A549 (cell line): ENCODE results near the gene DNM3. TPM values are rescaled to one million over a fixed set of nuclear protein-coding genes. Genes with fewer than 3 reads are reported as not detected.

Experiments used
- ATAC-seq, 2 experiments: fragments of 200-7000 bp in 1 of 2; fragments of >200 bp in 1 of 2; cut with Nextera tagmentation in 1 of 2; cut with Tn5 transposase in 1 of 2; 3 replicates each; pipeline versions ENCODE4 v1.8.0 to v1.9.1; 2018 to 2020; ENCODE audit warnings: mild to moderate bottlenecking in 1 of 2, moderate library complexity in 1 of 2
- CTCF ChIA-PET: fragments of 300-600 bp; sonication (Branson Sonifier 250); formaldehyde crosslinking; extraction: SDS; loops from one replicate; lab custom pipeline; 2021; ENCODE audit warnings: antibody characterized with exemption, inconsistent platforms; lab: Yijun Ruan, JAX
- POLR2A ChIA-PET: fragments of 350-600 bp; formaldehyde crosslinking; extraction: SDS; loops from one replicate; lab custom pipeline; 2021; ENCODE audit warnings: antibody characterized with exemption, inconsistent platforms; lab: Yijun Ruan, JAX
- DNase-seq, 2 experiments: peaks; one replicate each; pipeline versions ENCODE4 v3.0.0 to v3.0.0-alpha.2; 2011 to 2016; ENCODE audit warnings: low read depth in 1 of 2, low spot score in 1 of 2
- FAIRE-seq: peaks from 2 replicates; lab custom pipeline; 2011; peaks lifted over from hg19 to GRCh38; lab: Jason Lieb, UNC
- H3K27ac ChIP-seq, 2 experiments: fragments of >200 bp; sonication (Bioruptor Twin); formaldehyde crosslinking; 3 replicates each; pipeline ENCODE4 v1.5.1; 2016 to 2017
- H3K4me1 ChIP-seq: fragments of >200 bp; sonication (Bioruptor Twin); formaldehyde crosslinking; 3 replicates; pipeline ENCODE4 v1.6.1; 2016
- H3K4me2 ChIP-seq: fragments of >200 bp; sonication (Bioruptor Twin); formaldehyde crosslinking; 3 replicates; pipeline ENCODE4 v1.6.1; 2016
- H3K4me3 ChIP-seq: fragments of >200 bp; sonication (Bioruptor Twin); formaldehyde crosslinking; 3 replicates; pipeline ENCODE4 v1.5.1; 2016
- H3K9me3 ChIP-seq: fragments of >200 bp; sonication (Bioruptor Twin); formaldehyde crosslinking; 3 replicates; pipeline ENCODE4 v1.6.1; 2016
- BHLHE40 ChIP-seq: IDR thresholded peaks from 2 replicates; pipeline ENCODE4 v1.6.1; 2012; ENCODE audit warnings: low read depth, low read length, inconsistent platforms
- CBX2 ChIP-seq: fragments of 200-600 bp; sonication (generic); IDR thresholded peaks from 2 replicates; pipeline ENCODE4 v1.6.1; 2016; ENCODE audit warnings: low read depth, mild to moderate bottlenecking, borderline replicate concordance
- CBX8 ChIP-seq: fragments of 200-600 bp; sonication (generic); IDR thresholded peaks from 2 replicates; pipeline ENCODE4 v1.6.1; 2016
- CHD2 ChIP-seq: fragments of 150-350 bp; IDR thresholded peaks from 2 replicates; pipeline ENCODE4 v1.6.1; 2014; ENCODE audit warnings: low read length; ENCODE audit not compliant: partially characterized antibody
- ESRRA ChIP-seq: fragments of 150-350 bp; IDR thresholded peaks from 2 replicates; pipeline ENCODE4 v1.6.1; 2014; ENCODE audit warnings: mild to moderate bottlenecking, low read length, borderline replicate concordance
- FOSL2 ChIP-seq, 2 experiments: fragments of 450-650 bp in 1 of 2; fragments of >200 bp in 1 of 2; sonication (Bioruptor Twin) in 1 of 2; formaldehyde crosslinking; IDR thresholded peaks; 2 replicates each; pipeline versions ENCODE4 v1.5.0 to v1.6.1; 2016 to 2020; ENCODE audit warnings: mild to moderate bottlenecking in 1 of 2, moderate library complexity in 1 of 2
- GATA3 ChIP-seq: IDR thresholded peaks from 2 replicates; pipeline ENCODE4 v1.6.1; 2012; ENCODE audit warnings: borderline replicate concordance
- HDAC2 ChIP-seq: fragments of 200-600 bp; sonication (generic); IDR thresholded peaks from 2 replicates; pipeline ENCODE4 v1.6.1; 2016
- HOXB13 ChIP-seq: fragments of 250-450 bp; sonication (Bioruptor Pico); IDR thresholded peaks from 2 replicates; pipeline ENCODE4 v1.5.0; 2020; ENCODE audit warnings: low read depth, mild to moderate bottlenecking, moderate library complexity
- HOXB5 ChIP-seq: fragments of 250-450 bp; sonication (Bioruptor Pico); IDR thresholded peaks from 2 replicates; pipeline ENCODE4 v1.5.0; 2020; ENCODE audit warnings: mild to moderate bottlenecking, moderate library complexity
- JUNB ChIP-seq: fragments of >200 bp; sonication (Bioruptor Twin); formaldehyde crosslinking; IDR thresholded peaks from 2 replicates; pipeline ENCODE4 v1.6.1; 2016
- KDM5A ChIP-seq: fragments of 200-600 bp; sonication (generic); IDR thresholded peaks from 2 replicates; pipeline ENCODE4 v1.6.1; 2016; ENCODE audit warnings: antibody characterized with exemption, mild to moderate bottlenecking
- MAFK ChIP-seq: fragments of 450-650 bp; IDR thresholded peaks from 2 replicates; pipeline ENCODE4 v1.6.1; 2014; ENCODE audit not compliant: partially characterized antibody
- MYC ChIP-seq: IDR thresholded peaks from 2 replicates; pipeline ENCODE4 v1.6.1; 2012; ENCODE audit warnings: mild to moderate bottlenecking, inconsistent platforms, low read length, improper control_type of control experiment, borderline replicate concordance
- NR3C1 ChIP-seq: fragments of >200 bp; sonication (Bioruptor Twin); formaldehyde crosslinking; IDR thresholded peaks from 3 replicates; pipeline ENCODE4 v1.6.1; 2017
- POLR2A ChIP-seq: IDR thresholded peaks from 2 replicates; pipeline ENCODE4 v1.6.1; 2012; ENCODE audit warnings: mild to moderate bottlenecking, low read length
- POLR2AphosphoS2 ChIP-seq: conservative IDR thresholded peaks from 2 replicates; pipeline ENCODE4 v1.6.1; 2012; ENCODE audit warnings: low read length, improper control_type of control experiment, inconsistent platforms
- RARB ChIP-seq: fragments of 250-450 bp; sonication (Bioruptor Pico); IDR thresholded peaks from 2 replicates; pipeline ENCODE4 v1.8.0; 2021; ENCODE audit warnings: mild to moderate bottlenecking, moderate library complexity
- RCOR1 ChIP-seq: fragments of 150-350 bp; IDR thresholded peaks from 2 replicates; pipeline ENCODE4 v1.6.1; 2014; ENCODE audit warnings: antibody characterized with exemption, low read length, low read depth
- ZFP36 ChIP-seq: fragments of 450-650 bp; IDR thresholded peaks from 2 replicates; pipeline ENCODE4 v1.6.1; 2014; ENCODE audit warnings: borderline replicate concordance; ENCODE audit not compliant: partially characterized antibody
- WGBS: methylation state at CpG from one replicate; pipeline ENCODE4 v1.1.6; 2017; ENCODE audit errors: missing lambda C conversion rate; 5-methylcytosine and 5-hydroxymethylcytosine counted together
- polyA plus RNA-seq, 4 experiments: library from polyadenylated mRNA; depleted of rRNA in 3 of 4; stranded (reverse); fragments of >200 nt; fragmentation: RNase III in 1 of 4; extraction: RNeasy Plus Mini Kit Qiagen cat#74134 plus additional on column Dnase treatment in 1 of 4; gene quantifications; 2 replicates in 3 of 4; 3 replicates in 1 of 4; pipeline ENCODE4 v1.2.3, GENCODE V29; 2011 to 2017
- TF ChIP-seq, protein P1 (sequence below): fragments of 150-350 bp; IDR thresholded peaks from 2 replicates; pipeline ENCODE4 v1.6.1; 2014; ENCODE audit warnings: low read depth, mild to moderate bottlenecking, low read length
- TF ChIP-seq, protein P2 (sequence below): IDR thresholded peaks from 2 replicates; pipeline ENCODE4 v1.6.1; 2012
- TF ChIP-seq, protein P3 (sequence below): IDR thresholded peaks from 2 replicates; pipeline ENCODE4 v1.6.1; 2012
- TF ChIP-seq, protein P4 (sequence below): IDR thresholded peaks from 2 replicates; pipeline ENCODE4 v1.6.1; 2012; ENCODE audit warnings: low read depth, borderline replicate concordance
- TF ChIP-seq, protein P5 (sequence below): fragments of 200-600 bp; sonication (generic); IDR thresholded peaks from 2 replicates; pipeline ENCODE4 v1.6.1; 2016; ENCODE audit warnings: antibody characterized with exemption, mild to moderate bottlenecking, moderate library complexity

The DNM3 gene
- polyA plus RNA-seq, 2 of the 4 experiments (the other 2 are of a cell fraction), result 0.57 to 1.5 TPM

DNA sequence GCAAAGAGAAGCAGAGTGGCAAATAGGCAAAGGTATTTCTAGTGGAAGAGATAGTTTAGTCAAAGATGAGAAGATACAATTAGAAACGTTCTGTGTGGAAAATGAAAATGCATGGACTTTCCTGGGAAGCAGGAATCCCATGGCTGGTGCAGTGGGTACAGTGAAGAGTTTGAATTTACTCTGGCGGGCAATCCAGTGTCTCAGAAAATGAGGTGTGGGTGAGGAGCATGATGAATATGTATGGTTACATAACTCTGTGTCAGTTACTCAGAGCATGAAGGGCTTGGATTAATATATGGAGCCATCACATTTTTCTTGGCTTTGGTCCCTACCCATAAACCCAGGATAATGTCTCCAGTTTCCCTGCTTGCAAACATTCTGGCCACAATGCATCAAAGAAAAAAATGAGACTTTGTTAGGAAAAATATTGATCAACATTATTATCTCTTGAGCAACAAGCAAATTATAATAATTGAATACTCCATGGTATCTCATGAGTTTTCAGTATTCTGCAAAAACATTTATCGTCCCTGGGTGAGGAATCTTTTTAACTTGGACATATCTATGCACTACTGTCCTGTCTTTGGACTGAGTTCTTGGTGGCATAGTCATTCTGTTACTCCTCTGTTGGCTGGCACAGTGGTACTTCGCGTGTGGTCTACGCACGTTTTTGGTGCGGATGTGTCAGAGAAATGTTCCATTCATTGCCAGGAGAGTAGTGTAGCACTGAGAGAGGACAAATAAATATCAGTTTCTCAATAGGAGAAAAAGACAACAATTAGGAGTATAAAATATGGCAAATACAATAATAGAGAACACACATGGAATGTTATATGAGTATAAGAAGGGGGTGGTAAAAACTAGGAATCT, 405.5 kb downstream of the DNM3 start (continued):
- TF ChIP-seq GATA3 (no peak), KDM5A (no peak), BHLHE40 (no peak), CHD2 (no peak), JUNB (no peak), ESRRA (no peak), HOXB5 (CRISPR knock-in tag) (no peak), HOXB13 (no peak), RCOR1 (no peak), NR3C1 (no peak), POLR2AphosphoS2 (no peak)
- TF ChIP-seq, protein P1, sequence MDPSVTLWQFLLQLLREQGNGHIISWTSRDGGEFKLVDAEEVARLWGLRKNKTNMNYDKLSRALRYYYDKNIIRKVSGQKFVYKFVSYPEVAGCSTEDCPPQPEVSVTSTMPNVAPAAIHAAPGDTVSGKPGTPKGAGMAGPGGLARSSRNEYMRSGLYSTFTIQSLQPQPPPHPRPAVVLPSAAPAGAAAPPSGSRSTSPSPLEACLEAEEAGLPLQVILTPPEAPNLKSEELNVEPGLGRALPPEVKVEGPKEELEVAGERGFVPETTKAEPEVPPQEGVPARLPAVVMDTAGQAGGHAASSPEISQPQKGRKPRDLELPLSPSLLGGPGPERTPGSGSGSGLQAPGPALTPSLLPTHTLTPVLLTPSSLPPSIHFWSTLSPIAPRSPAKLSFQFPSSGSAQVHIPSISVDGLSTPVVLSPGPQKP, result no peak
- TF ChIP-seq, protein P2, sequence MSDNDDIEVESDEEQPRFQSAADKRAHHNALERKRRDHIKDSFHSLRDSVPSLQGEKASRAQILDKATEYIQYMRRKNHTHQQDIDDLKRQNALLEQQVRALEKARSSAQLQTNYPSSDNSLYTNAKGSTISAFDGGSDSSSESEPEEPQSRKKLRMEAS, result no peak

DNA sequence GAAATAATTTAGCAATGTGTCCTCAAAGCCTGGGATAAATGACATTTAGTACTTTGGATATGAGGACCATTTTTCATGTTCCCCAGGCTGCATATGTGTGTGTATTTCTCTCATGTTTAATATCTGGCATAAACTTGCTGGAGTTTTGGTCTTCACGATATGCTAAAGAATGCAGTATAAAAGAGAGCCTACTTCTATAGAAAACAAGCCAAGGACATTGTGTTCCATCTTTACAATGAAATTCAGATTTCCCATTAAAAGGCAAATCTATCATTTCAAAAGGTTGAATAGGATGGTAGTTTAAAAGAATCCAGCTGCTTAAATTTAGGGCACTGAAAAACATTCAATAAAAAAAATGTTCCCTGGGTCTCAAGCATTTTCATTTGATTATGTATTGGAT, 410.2 kb downstream of the DNM3 start:
- no peak for ATAC-seq
- peaks cover 27% of the 10 kb centered on the region for H3K4me1 ChIP-seq
- no peak for FAIRE-seq
- DNase-seq, result no peak
- CTCF ChIA-PET, result interaction anchor here (0.6 to 2.2 kb wide), 2 partner anchors 161 to 177 kb away, joined by 3 to 4 read pairs; no protein-coding TSS in a partner anchor
- WGBS, result 96% methylated on average over 1 of the region's 1 CpG
- TF ChIP-seq CBX8, result no peak
- TF ChIP-seq, protein P1, result no peak
- no peak for TF ChIP-seq HDAC2
- TF ChIP-seq, protein P3, sequence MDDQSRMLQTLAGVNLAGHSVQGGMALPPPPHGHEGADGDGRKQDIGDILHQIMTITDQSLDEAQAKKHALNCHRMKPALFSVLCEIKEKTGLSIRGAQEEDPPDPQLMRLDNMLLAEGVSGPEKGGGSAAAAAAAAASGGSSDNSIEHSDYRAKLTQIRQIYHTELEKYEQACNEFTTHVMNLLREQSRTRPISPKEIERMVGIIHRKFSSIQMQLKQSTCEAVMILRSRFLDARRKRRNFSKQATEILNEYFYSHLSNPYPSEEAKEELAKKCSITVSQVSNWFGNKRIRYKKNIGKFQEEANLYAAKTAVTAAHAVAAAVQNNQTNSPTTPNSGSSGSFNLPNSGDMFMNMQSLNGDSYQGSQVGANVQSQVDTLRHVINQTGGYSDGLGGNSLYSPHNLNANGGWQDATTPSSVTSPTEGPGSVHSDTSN, result no peak
- TF ChIP-seq POLR2A, result no peak
- TF ChIP-seq BHLHE40, result no peak
- no peak for TF ChIP-seq FOSL2 (IDR thresholded peaks at IDR 0.05)
- TF ChIP-seq FOSL2 (CRISPR knock-in tag; IDR thresholded peaks at IDR 0.05), result no peak
- no peak for TF ChIP-seq CHD2
- TF ChIP-seq, protein P4, sequence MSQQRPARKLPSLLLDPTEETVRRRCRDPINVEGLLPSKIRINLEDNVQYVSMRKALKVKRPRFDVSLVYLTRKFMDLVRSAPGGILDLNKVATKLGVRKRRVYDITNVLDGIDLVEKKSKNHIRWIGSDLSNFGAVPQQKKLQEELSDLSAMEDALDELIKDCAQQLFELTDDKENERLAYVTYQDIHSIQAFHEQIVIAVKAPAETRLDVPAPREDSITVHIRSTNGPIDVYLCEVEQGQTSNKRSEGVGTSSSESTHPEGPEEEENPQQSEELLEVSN, result no peak
- TF ChIP-seq RARB (CRISPR knock-in tag), result no peak
- TF ChIP-seq ZFP36, result no peak
- no peak for TF ChIP-seq CBX2
- TF ChIP-seq MAFK, result no peak
- no peak for TF ChIP-seq MYC
- TF ChIP-seq, protein P5, sequence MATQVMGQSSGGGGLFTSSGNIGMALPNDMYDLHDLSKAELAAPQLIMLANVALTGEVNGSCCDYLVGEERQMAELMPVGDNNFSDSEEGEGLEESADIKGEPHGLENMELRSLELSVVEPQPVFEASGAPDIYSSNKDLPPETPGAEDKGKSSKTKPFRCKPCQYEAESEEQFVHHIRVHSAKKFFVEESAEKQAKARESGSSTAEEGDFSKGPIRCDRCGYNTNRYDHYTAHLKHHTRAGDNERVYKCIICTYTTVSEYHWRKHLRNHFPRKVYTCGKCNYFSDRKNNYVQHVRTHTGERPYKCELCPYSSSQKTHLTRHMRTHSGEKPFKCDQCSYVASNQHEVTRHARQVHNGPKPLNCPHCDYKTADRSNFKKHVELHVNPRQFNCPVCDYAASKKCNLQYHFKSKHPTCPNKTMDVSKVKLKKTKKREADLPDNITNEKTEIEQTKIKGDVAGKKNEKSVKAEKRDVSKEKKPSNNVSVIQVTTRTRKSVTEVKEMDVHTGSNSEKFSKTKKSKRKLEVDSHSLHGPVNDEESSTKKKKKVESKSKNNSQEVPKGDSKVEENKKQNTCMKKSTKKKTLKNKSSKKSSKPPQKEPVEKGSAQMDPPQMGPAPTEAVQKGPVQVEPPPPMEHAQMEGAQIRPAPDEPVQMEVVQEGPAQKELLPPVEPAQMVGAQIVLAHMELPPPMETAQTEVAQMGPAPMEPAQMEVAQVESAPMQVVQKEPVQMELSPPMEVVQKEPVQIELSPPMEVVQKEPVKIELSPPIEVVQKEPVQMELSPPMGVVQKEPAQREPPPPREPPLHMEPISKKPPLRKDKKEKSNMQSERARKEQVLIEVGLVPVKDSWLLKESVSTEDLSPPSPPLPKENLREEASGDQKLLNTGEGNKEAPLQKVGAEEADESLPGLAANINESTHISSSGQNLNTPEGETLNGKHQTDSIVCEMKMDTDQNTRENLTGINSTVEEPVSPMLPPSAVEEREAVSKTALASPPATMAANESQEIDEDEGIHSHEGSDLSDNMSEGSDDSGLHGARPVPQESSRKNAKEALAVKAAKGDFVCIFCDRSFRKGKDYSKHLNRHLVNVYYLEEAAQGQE, result no peak
- TF ChIP-seq NR3C1, result no peak
- TF ChIP-seq, all 56 proteins: peak for 0
- POLR2A ChIA-PET, result no interaction called here
- no peak overlapping the region for H3K4me2 ChIP-seq
- no peaks in the 10 kb centered on the region for H3K9me3 ChIP-seq
- no peak overlapping the region for H3K4me3 ChIP-seq
- H3K27ac ChIP-seq, result no peak overlapping the region
